H9 (cell line): Measurements from ENCODE around the gene TRABD2B. TPM values are rescaled to one million over a fixed set of nuclear protein-coding genes. Genes with fewer than 3 reads are reported as not detected.
A peak's percentile ranks its signal among the peaks of the same experiment; 100 is the strongest.

Experiments
- DNase-seq: peaks from one replicate; pipeline ENCODE4 v3.0.0-alpha.2; 2017
- H2AFZ ChIP-seq: one replicate; pipeline ENCODE4 v1.6.1; 2013; ENCODE audit warnings: mild to moderate bottlenecking, low read length, control low read depth, moderate library complexity
- H2AK5ac ChIP-seq: 2 replicates; pipeline ENCODE4 v1.6.1; 2013; ENCODE audit warnings: low read length, control low read depth, mixed read lengths; ENCODE audit not compliant: insufficient read length
- H2BK120ac ChIP-seq: one replicate; pipeline ENCODE4 v1.6.1; 2013; ENCODE audit warnings: low read depth, mild to moderate bottlenecking, low read length, control low read depth, inconsistent platforms; ENCODE audit not compliant: poor library complexity, severe bottlenecking
- H2BK12ac ChIP-seq: 2 replicates; pipeline ENCODE4 v1.6.1; 2013; ENCODE audit warnings: low read length, control low read depth, mixed read lengths, low read depth; ENCODE audit not compliant: insufficient read length
- H2BK15ac ChIP-seq: 2 replicates; pipeline ENCODE4 v1.6.1; 2013; ENCODE audit warnings: low read depth, low read length, control low read depth
- H2BK20ac ChIP-seq: one replicate; pipeline ENCODE4 v1.6.1; 2013; ENCODE audit warnings: low read depth, mild to moderate bottlenecking, low read length, control low read depth, inconsistent platforms; ENCODE audit not compliant: poor library complexity, severe bottlenecking
- H2BK5ac ChIP-seq: 2 replicates; pipeline ENCODE4 v1.6.1; 2013; ENCODE audit warnings: low read length, control low read depth, mixed read lengths; ENCODE audit not compliant: insufficient read length
- H3K14ac ChIP-seq: 2 replicates; pipeline ENCODE4 v1.6.1; 2013; ENCODE audit warnings: low read length, control low read depth; ENCODE audit not compliant: insufficient read depth
- H3K18ac ChIP-seq: 2 replicates; pipeline ENCODE4 v1.6.1; 2013; ENCODE audit warnings: low read depth, mild to moderate bottlenecking, mixed read lengths, low read length, control low read depth; ENCODE audit not compliant: insufficient read length
- H3K23ac ChIP-seq: 2 replicates; pipeline ENCODE4 v1.6.1; 2013; ENCODE audit warnings: low read length, control low read depth, mixed read lengths, low read depth; ENCODE audit not compliant: insufficient read length
- H3K23me2 ChIP-seq: 2 replicates; pipeline ENCODE4 v1.6.1; 2013; ENCODE audit warnings: low read depth, mild to moderate bottlenecking, mixed read lengths, low read length, control low read depth; ENCODE audit not compliant: insufficient read length, poor library complexity, severe bottlenecking
- H3K27ac ChIP-seq: 2 replicates; pipeline ENCODE4 v1.5.1; 2013; ENCODE audit warnings: low read length, control low read depth, mixed read lengths, low read depth; ENCODE audit not compliant: insufficient read length
- H3K27me3 ChIP-seq: 2 replicates; pipeline ENCODE4 v1.6.1; 2013; ENCODE audit warnings: low read length, control low read depth, inconsistent platforms; ENCODE audit not compliant: insufficient read depth
- H3K4ac ChIP-seq: 2 replicates; pipeline ENCODE4 v1.6.1; 2013; ENCODE audit warnings: low read depth, mild to moderate bottlenecking, control low read depth, inconsistent platforms, low read length, moderate library complexity
- H3K4me1 ChIP-seq: 2 replicates; pipeline ENCODE4 v1.6.1; 2013; ENCODE audit warnings: low read length, control low read depth, inconsistent platforms; ENCODE audit not compliant: insufficient read depth
- H3K4me2 ChIP-seq: 2 replicates; pipeline ENCODE4 v1.6.1; 2013; ENCODE audit warnings: low read length, control low read depth, mixed read lengths; ENCODE audit not compliant: insufficient read length, insufficient read depth
- H3K56ac ChIP-seq: 2 replicates; pipeline ENCODE4 v1.6.1; 2013; ENCODE audit warnings: low read depth, mild to moderate bottlenecking, mixed read lengths, low read length, control low read depth; ENCODE audit not compliant: insufficient read length
- H3K79me1 ChIP-seq: 2 replicates; pipeline ENCODE4 v1.6.1; 2013; ENCODE audit warnings: low read depth, mild to moderate bottlenecking, moderate library complexity, low read length, control low read depth, inconsistent platforms; ENCODE audit not compliant: insufficient read depth, poor library complexity, severe bottlenecking
- H3K79me2 ChIP-seq: 2 replicates; pipeline ENCODE4 v1.6.1; 2013; ENCODE audit warnings: low read length, control low read depth, inconsistent platforms; ENCODE audit not compliant: insufficient read depth
- H3K9ac ChIP-seq: 2 replicates; pipeline ENCODE4 v1.6.1; 2013; ENCODE audit warnings: low read length, control low read depth, mixed read lengths; ENCODE audit not compliant: insufficient read length; ENCODE audit errors: extremely low read depth
- H3K9me3 ChIP-seq: one replicate; pipeline ENCODE4 v1.6.1; 2013; ENCODE audit warnings: low read depth, low read length, inconsistent platforms; ENCODE audit not compliant: control insufficient read depth
- H3T11ph ChIP-seq: one replicate; pipeline ENCODE4 v1.6.1; 2013; ENCODE audit warnings: mild to moderate bottlenecking, low read length, control low read depth, inconsistent platforms
- H4K20me1 ChIP-seq: one replicate; pipeline ENCODE4 v1.6.1; 2013; ENCODE audit not compliant: control insufficient read depth, insufficient read length, insufficient read depth
- H4K5ac ChIP-seq: 2 replicates; pipeline ENCODE4 v1.6.1; 2013; ENCODE audit warnings: low read depth, mild to moderate bottlenecking, mixed read lengths, low read length, control low read depth; ENCODE audit not compliant: insufficient read length
- H4K8ac ChIP-seq: replicated peaks from 2 replicates; pipeline ENCODE4 v1.6.1; 2013; ENCODE audit warnings: low read length, control low read depth, mixed read lengths, low read depth; ENCODE audit not compliant: insufficient read length
- H4K91ac ChIP-seq: 2 replicates; pipeline ENCODE4 v1.6.1; 2013; ENCODE audit warnings: low read depth, mild to moderate bottlenecking, moderate library complexity, mixed read lengths, low read length, control low read depth; ENCODE audit not compliant: insufficient read length
- H3K27ac Mint-ChIP-seq, 3 experiments: 2 replicates in 2 of 3; 3 replicates in 1 of 3; pipeline ENCODE4 v1.8.0; 2020 to 2021; ENCODE audit warnings: mixed read lengths in 3 of 3, mild to moderate bottlenecking in 1 of 3, moderate library complexity in 1 of 3
- H3K27me3 Mint-ChIP-seq: 2 replicates; pipeline ENCODE4 v1.8.0; 2021; ENCODE audit warnings: low read depth, mild to moderate bottlenecking, moderate library complexity, mixed read lengths
- H3K36me3 Mint-ChIP-seq, 3 experiments: 2 replicates in 2 of 3; 3 replicates in 1 of 3; pipeline ENCODE4 v1.8.0; 2020 to 2021; ENCODE audit warnings: low read depth in 3 of 3, mixed read lengths in 3 of 3; ENCODE audit not compliant: insufficient read depth in 1 of 3
- H3K4me1 Mint-ChIP-seq, 2 experiments: 2 replicates each; pipeline ENCODE4 v1.8.0; 2020; ENCODE audit warnings: mixed read lengths in 2 of 2
- H3K4me3 Mint-ChIP-seq, 2 experiments: 2 replicates in 1 of 2; 3 replicates in 1 of 2; pipeline ENCODE4 v1.8.0; 2020 to 2021; ENCODE audit warnings: mild to moderate bottlenecking in 2 of 2, mixed read lengths in 2 of 2, moderate library complexity in 1 of 2
- H3K9me3 Mint-ChIP-seq, 2 experiments: 2 replicates in 1 of 2; 3 replicates in 1 of 2; pipeline ENCODE4 v1.8.0; 2020; ENCODE audit warnings: mild to moderate bottlenecking in 2 of 2, mixed read lengths in 2 of 2, moderate library complexity in 1 of 2
- WGBS: extraction: QIAGEN DNeasy Blood & Tissue Kit; methylation state at CpG from one replicate; pipeline ENCODE4 v1.1.7; 2013; ENCODE audit warnings: missing lambda C conversion rate, low lambda C conversion rate, mixed read lengths; ENCODE audit not compliant: insufficient read length; ENCODE audit errors: extremely low coverage; 5-methylcytosine and 5-hydroxymethylcytosine counted together
- total RNA-seq: library from RNA; stranded (reverse); gene quantifications from 2 replicates; pipeline ENCODE4 v1.2.1, GENCODE V29; 2021
- TF ChIP-seq, protein P1 (sequence below): fragments of 200-600 bp; sonication (generic); conservative IDR thresholded peaks from 3 replicates; pipeline ENCODE4 v1.8.0; 2021; ENCODE audit warnings: antibody characterized with exemption, mild to moderate bottlenecking

The TRABD2B gene
- total RNA-seq, 1 experiment from 2014 or later = 2.3 TPM

DNA sequence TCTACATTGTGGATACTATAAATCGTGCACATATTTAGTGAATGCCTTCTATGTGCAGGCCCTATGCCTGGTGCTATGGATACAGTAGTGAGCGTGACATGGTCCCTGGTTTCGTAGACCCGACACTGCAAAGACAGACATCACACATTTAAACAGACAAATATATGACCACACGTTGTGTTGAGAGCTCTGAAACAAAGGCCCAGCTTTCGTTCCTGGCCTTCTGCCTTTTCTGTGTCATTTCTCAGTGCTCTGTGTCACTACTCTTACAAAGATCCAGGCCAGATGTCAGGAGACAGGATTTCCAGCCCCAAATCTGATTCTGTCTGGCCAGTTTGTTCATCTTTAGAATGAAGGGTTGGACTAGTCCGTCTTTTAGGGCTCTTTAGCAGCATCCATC lies 19.3 kb upstream of the TRABD2B start:
- Mint-ChIP-seq H3K36me3 (no peaks in the 10 kb centered on the region), H3K9me3 (no peaks in the 10 kb centered on the region), H3K4me1 (peaks cover 0 to 10% of the 10 kb centered on the region in 2 experiments; a peak in 2 of 4 replicates), H3K27me3 (peaks cover 22% of the 10 kb centered on the region), H3K27ac (no peak overlapping the region), H3K4me3 (no peak overlapping the region)
- Histone ChIP-seq H3K23ac (no peak overlapping the region), H3K79me2 (no peaks in the 10 kb centered on the region), H4K5ac (no peak overlapping the region), H3K23me2 (no peaks in the 10 kb centered on the region), H3K14ac (no peak overlapping the region), H2BK120ac (no peak overlapping the region), H3T11ph (no peak overlapping the region), H2BK12ac (no peak overlapping the region), H4K20me1 (no peaks in the 10 kb centered on the region), H2AFZ (no peak overlapping the region), H4K91ac (no peak overlapping the region), H3K27me3 (no peaks in the 10 kb centered on the region), H3K18ac (no peak overlapping the region), H2BK5ac (no peak overlapping the region), H3K27ac (no peak overlapping the region), H2AK5ac (no peak overlapping the region), H3K9me3 (no peaks in the 10 kb centered on the region), H3K4me2 (no peak overlapping the region), H3K4ac (no peak overlapping the region), H3K4me1 (no peaks in the 10 kb centered on the region), H3K9ac (no peak overlapping the region), H4K8ac (no peak overlapping the region), H2BK20ac (no peak overlapping the region), H3K79me1 (no peaks in the 10 kb centered on the region), H2BK15ac (no peak overlapping the region), H3K56ac (no peak overlapping the region)
- TF ChIP-seq, protein P1, sequence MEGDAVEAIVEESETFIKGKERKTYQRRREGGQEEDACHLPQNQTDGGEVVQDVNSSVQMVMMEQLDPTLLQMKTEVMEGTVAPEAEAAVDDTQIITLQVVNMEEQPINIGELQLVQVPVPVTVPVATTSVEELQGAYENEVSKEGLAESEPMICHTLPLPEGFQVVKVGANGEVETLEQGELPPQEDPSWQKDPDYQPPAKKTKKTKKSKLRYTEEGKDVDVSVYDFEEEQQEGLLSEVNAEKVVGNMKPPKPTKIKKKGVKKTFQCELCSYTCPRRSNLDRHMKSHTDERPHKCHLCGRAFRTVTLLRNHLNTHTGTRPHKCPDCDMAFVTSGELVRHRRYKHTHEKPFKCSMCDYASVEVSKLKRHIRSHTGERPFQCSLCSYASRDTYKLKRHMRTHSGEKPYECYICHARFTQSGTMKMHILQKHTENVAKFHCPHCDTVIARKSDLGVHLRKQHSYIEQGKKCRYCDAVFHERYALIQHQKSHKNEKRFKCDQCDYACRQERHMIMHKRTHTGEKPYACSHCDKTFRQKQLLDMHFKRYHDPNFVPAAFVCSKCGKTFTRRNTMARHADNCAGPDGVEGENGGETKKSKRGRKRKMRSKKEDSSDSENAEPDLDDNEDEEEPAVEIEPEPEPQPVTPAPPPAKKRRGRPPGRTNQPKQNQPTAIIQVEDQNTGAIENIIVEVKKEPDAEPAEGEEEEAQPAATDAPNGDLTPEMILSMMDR = no peak
- peak; percentile 8 for DNase-seq
- WGBS = no CpG with 5 or more reads among the region's 7 CpGs
